Frontal cortex (tissue), 1 donor: ENCODE results near the gene CCDC68. TPM values are rescaled to one million over a fixed set of nuclear protein-coding genes. Genes with fewer than 3 reads are reported as not detected.

ENCODE experiments used
- total RNA-seq: library from RNA; depleted of rRNA; stranded (reverse); fragments of >200 nt; gene quantifications from one replicate; pipeline ENCODE4 v1.2.3, GENCODE V29; 2014

The CCDC68 gene
- total RNA-seq, 1 donor from 2014 or later = 1.2 TPM

Other genes with a start within 250 kb of the CCDC68 start
- gene RAB27B, start 131.0 kb downstream of the CCDC68 start, total RNA-seq = 33.0 TPM